Measurements from ENCODE around the gene PITPNM3.

- TF ChIP-seq CTCF (conservative IDR thresholded peaks at IDR 0.05 in 1 of 2, IDR thresholded peaks at IDR 0.05 in 1 of 2; ENCODE audit: low read depth in 1 of 2, low read length in 2 of 2) (no peak), EZH2 (IDR thresholded peaks at IDR 0.05; ENCODE audit: low read length, missing control alignments) (no peak)
Observed at GRCh38 chr17:6542577-6542976, 13.8 kb downstream of the PITPNM3 start.

Data from fibroblast of lung (primary cell).